ENCODE results near the gene TACC2. TPM values are rescaled to one million over a fixed set of nuclear protein-coding genes. Genes with fewer than 3 reads are reported as not detected.

Gene TACC2
- total and polyA plus RNA-seq, 2 experiments from 2014 or later = 75.7 to 98.0 TPM

DNA sequence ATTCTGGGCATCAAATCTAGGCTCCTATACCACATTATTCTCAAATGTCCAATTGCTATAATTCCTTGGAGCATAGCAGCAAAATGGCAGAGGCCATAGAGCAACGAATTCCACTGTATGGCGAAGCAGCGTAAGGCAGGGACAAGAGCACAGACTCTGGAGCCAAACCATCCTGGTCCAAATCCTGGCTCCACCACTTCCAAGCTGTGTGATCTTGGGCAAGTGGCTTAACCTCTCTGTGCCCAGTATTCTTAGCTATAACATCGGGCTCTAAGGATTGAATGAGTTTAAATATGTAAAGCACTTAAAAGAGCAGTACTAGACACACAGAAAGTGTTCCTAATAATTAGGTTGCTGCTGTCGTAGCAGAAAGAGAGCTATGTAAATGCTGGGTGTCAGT lies 56.2 kb downstream of the TACC2 start:
- TF ChIP-seq, protein P1, sequence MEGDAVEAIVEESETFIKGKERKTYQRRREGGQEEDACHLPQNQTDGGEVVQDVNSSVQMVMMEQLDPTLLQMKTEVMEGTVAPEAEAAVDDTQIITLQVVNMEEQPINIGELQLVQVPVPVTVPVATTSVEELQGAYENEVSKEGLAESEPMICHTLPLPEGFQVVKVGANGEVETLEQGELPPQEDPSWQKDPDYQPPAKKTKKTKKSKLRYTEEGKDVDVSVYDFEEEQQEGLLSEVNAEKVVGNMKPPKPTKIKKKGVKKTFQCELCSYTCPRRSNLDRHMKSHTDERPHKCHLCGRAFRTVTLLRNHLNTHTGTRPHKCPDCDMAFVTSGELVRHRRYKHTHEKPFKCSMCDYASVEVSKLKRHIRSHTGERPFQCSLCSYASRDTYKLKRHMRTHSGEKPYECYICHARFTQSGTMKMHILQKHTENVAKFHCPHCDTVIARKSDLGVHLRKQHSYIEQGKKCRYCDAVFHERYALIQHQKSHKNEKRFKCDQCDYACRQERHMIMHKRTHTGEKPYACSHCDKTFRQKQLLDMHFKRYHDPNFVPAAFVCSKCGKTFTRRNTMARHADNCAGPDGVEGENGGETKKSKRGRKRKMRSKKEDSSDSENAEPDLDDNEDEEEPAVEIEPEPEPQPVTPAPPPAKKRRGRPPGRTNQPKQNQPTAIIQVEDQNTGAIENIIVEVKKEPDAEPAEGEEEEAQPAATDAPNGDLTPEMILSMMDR (IDR thresholded peaks at IDR 0.05; ENCODE audit: low read depth, low read length) = no peak
- DNase-seq (ENCODE audit: low read depth in 1 of 2, low spot score in 1 of 2) = no peak
- no peak overlapping the region for H3K4me3 ChIP-seq
- no peaks in the 10 kb centered on the region for H3K27me3 ChIP-seq
- peak overlapping the region; percentile 72 for H3K27ac ChIP-seq
- H3K9me3 ChIP-seq (ENCODE audit: low read depth) = no peaks in the 10 kb centered on the region
- no peaks in the 10 kb centered on the region for H3K36me3 ChIP-seq
- H3K4me1 ChIP-seq (ENCODE audit: low read depth) = peaks cover 17% of the 10 kb centered on the region

DNA sequence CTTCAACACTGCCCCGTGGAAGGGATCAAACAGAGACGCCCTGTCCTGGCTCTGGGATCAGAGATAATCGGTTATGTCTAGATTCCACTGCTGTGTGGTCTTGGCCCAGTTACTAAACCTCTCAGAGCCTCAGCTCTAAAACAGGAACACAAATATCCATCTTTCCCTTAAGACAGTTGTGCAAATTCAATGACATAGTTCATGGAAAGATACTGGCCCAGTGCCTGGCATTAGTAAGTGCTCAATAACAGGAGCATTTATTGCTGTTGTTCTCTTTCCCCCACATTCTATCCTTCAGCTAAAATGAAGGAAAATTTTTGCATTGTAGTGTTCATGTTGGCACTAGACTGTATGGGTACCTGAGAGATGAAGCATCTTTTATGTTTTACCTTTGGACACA lies 58.6 kb downstream of the TACC2 start:
- Histone ChIP-seq H3K36me3 (no peaks in the 10 kb centered on the region), H3K9me3 (ENCODE audit: low read depth) (no peaks in the 10 kb centered on the region), H3K27ac (no peak overlapping the region)

DNA sequence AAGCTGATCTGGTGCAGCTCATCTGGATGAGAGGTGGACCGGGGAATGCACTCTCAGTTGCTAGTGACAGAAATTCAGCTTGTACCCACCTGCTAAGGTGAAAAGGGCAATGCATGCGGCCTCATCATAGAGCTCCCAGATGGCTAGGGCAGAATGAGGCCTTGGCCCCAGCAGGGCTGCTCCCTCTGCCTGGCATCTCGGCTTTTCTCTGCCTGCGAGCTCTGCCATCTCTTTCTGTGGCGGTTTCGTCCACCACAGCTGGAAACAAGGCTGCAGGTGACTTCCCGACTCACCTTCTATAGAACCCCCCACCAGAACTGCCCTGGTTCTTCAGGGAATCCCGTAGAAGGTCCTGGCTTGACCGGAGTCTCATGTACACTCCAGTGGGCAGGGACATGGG lies 60.1 kb downstream of the TACC2 start:
- Histone ChIP-seq H3K4me3 (no peak overlapping the region), H3K9me3 (ENCODE audit: low read depth) (no peaks in the 10 kb centered on the region), H3K27me3 (no peaks in the 10 kb centered on the region), H3K4me1 (ENCODE audit: low read depth) (peaks cover 14% of the 10 kb centered on the region), H3K36me3 (no peaks in the 10 kb centered on the region), H3K27ac (peak overlapping the region; percentile 31)
- TF ChIP-seq, protein P1 (IDR thresholded peaks at IDR 0.05; ENCODE audit: low read depth, low read length) = no peak
- no peak for DNase-seq (ENCODE audit: low read depth in 1 of 2, low spot score in 1 of 2)

More for the DNA sequence above, 58.6 kb downstream of the TACC2 start:
- peaks cover 17% of the 10 kb centered on the region for H3K4me1 ChIP-seq (ENCODE audit: low read depth)
- H3K4me3 ChIP-seq = no peak overlapping the region
- TF ChIP-seq, protein P1 (IDR thresholded peaks at IDR 0.05; ENCODE audit: low read depth, low read length) = no peak
- no peaks in the 10 kb centered on the region for H3K27me3 ChIP-seq
- DNase-seq (ENCODE audit: low read depth in 1 of 2, low spot score in 1 of 2) = no peak

DNA sequence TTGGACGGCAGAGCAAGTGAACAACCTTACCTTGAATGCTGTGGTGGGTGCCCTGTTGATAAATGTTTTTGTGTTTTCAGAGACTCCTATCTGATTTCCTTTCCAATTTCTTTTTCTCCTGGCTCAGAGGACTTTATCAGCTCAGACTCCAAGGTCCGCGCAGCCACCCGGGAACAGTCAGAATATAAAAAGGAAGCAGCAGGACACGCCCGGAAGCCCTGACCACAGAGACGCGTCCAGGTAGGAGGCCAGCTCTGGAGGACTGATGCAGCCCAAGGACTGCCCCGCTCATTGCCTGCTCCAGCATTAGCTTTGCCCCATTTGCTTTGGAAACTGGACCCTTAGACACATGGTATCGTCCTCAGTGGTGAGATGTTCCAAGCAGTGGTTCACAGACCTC lies 61.3 kb downstream of the TACC2 start:
- Histone ChIP-seq H3K27me3 (no peaks in the 10 kb centered on the region), H3K9me3 (ENCODE audit: low read depth) (no peaks in the 10 kb centered on the region), H3K4me1 (ENCODE audit: low read depth) (peaks cover 11% of the 10 kb centered on the region), H3K27ac (peak overlapping the region; percentile 27), H3K36me3 (no peaks in the 10 kb centered on the region), H3K4me3 (no peak overlapping the region)
- DNase-seq (ENCODE audit: low read depth in 1 of 2, low spot score in 1 of 2) = no peak
- TF ChIP-seq, protein P1 (IDR thresholded peaks at IDR 0.05; ENCODE audit: low read depth, low read length) = no peak

DNA sequence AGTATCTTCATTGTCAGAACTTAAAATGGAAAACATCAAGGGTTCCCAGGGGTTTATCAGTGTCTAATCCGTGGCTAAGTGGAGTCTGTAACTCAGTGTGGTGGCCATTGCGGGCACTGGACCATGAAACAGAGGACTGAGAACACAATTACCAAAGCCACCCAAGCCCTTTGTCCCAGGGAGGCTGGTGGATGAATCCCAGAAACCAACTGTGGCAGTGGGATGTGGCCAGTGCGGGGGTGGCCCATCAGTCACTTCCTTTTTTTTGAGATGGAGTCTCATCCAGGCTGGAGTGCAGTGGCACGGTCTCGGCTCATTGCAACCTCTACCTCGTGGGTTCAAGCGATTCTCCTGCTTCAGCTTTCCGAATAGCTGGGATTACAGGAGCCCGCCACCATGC lies 61.8 kb downstream of the TACC2 start:
- Histone ChIP-seq H3K4me3 (no peak overlapping the region), H3K4me1 (ENCODE audit: low read depth) (peaks cover 11% of the 10 kb centered on the region), H3K36me3 (no peaks in the 10 kb centered on the region), H3K9me3 (ENCODE audit: low read depth) (no peaks in the 10 kb centered on the region), H3K27ac (no peak overlapping the region), H3K27me3 (no peaks in the 10 kb centered on the region)
- DNase-seq (ENCODE audit: low read depth in 1 of 2, low spot score in 1 of 2) = no peak
- TF ChIP-seq, protein P1 (IDR thresholded peaks at IDR 0.05; ENCODE audit: low read depth, low read length) = no peak

Data from cardiac muscle cell (in vitro differentiated cells and primary cell).